H1 (cell line): Measurements from ENCODE around the gene PSMF1. TPM values are rescaled to one million over a fixed set of nuclear protein-coding genes. Genes with fewer than 3 reads are reported as not detected.
A peak's percentile ranks its signal among the peaks of the same experiment; 100 is the strongest.

Source experiments
- CTCF ChIA-PET: fragments of 300-600 bp; sonication (Branson Sonifier 250); formaldehyde crosslinking; loops from one replicate; lab custom pipeline; 2021; ENCODE audit not compliant: partially characterized antibody; lab: Charles Lee
- POLR2A ChIA-PET: fragments of 300-600 bp; sonication (Branson Sonifier 250); formaldehyde crosslinking; loops from one replicate; lab custom pipeline; 2021; ENCODE audit warnings: inconsistent platforms; ENCODE audit not compliant: partially characterized antibody; lab: Charles Lee
- DNase-seq, 2 experiments: peaks; one replicate each; pipeline versions ENCODE4 v3.0.0 to v3.0.0-alpha.2; 2010 to 2022; ENCODE audit warnings: low spot score in 2 of 2, low read depth in 1 of 2, mixed read lengths in 1 of 2
- FAIRE-seq: peaks from 2 replicates; lab custom pipeline; 2011; peaks lifted over from hg19 to GRCh38; lab: Jason Lieb, UNC
- H2AFZ ChIP-seq: 2 replicates; pipeline ENCODE4 v1.8.1; 2012; ENCODE audit warnings: low read length, inconsistent platforms
- H2AK5ac ChIP-seq: 2 replicates; pipeline ENCODE4 v1.6.1; 2013; ENCODE audit warnings: low read depth, low read length
- H2BK120ac ChIP-seq: replicated peaks from 2 replicates; pipeline ENCODE3; 2013; ENCODE audit warnings: low read depth, low read length, inconsistent platforms
- H2BK12ac ChIP-seq: 2 replicates; pipeline ENCODE4 v1.6.1; 2013; ENCODE audit warnings: low read depth, low read length
- H2BK15ac ChIP-seq: 2 replicates; pipeline ENCODE4 v1.6.1; 2013; ENCODE audit warnings: low read length
- H2BK20ac ChIP-seq: 2 replicates; pipeline ENCODE4 v1.6.1; 2013; ENCODE audit warnings: low read length
- H2BK5ac ChIP-seq: 2 replicates; pipeline ENCODE4 v1.6.1; 2013; ENCODE audit warnings: low read depth, low read length
- H3K14ac ChIP-seq: 2 replicates; pipeline ENCODE4 v1.6.1; 2013; ENCODE audit warnings: inconsistent platforms; ENCODE audit not compliant: insufficient read length
- H3K18ac ChIP-seq: 2 replicates; pipeline ENCODE4 v1.6.1; 2013; ENCODE audit warnings: low read length; ENCODE audit errors: extremely low read depth
- H3K23ac ChIP-seq: 2 replicates; pipeline ENCODE4 v1.6.1; 2013; ENCODE audit warnings: inconsistent platforms; ENCODE audit not compliant: insufficient read length
- H3K23me2 ChIP-seq: 2 replicates; pipeline ENCODE4 v1.6.1; 2013; ENCODE audit warnings: low read depth, low read length
- H3K27ac ChIP-seq: 2 replicates; pipeline ENCODE4 v1.6.1; 2011; ENCODE audit warnings: low read depth, low read length, inconsistent platforms
- H3K27me3 ChIP-seq, 4 experiments: replicated peaks in 1 of 4; 1 replicate in 1 of 4; 2 replicates in 3 of 4; pipeline versions ENCODE4 v1.6.1 to v1.8.1; 2011 to 2013; ENCODE audit warnings: low read length in 3 of 4, mild to moderate bottlenecking in 3 of 4, inconsistent platforms in 2 of 4, mixed read lengths in 2 of 4, moderate library complexity in 1 of 4; ENCODE audit not compliant: control insufficient read depth in 3 of 4, insufficient read depth in 3 of 4; ENCODE audit errors: extremely low read depth in 1 of 4
- H3K36me3 ChIP-seq, 4 experiments: 2 replicates each; pipeline versions ENCODE4 v1.6.1 to v1.8.1; 2011 to 2013; ENCODE audit warnings: mild to moderate bottlenecking in 4 of 4, low read length in 3 of 4, moderate library complexity in 2 of 4, control low read depth in 1 of 4, inconsistent platforms in 1 of 4; ENCODE audit not compliant: insufficient read depth in 4 of 4, control insufficient read depth in 2 of 4
- H3K4ac ChIP-seq: replicated peaks from 2 replicates; pipeline ENCODE3; 2013; ENCODE audit warnings: low read length, low read depth, mixed read lengths, inconsistent platforms; ENCODE audit not compliant: insufficient read length
- H3K4me1 ChIP-seq, 4 experiments: replicated peaks in 1 of 4; 1 replicate in 1 of 4; 2 replicates in 3 of 4; pipeline versions ENCODE4 v1.6.1 to v1.8.1; 2011 to 2013; ENCODE audit warnings: low read length in 3 of 4, inconsistent platforms in 2 of 4, mixed read lengths in 1 of 4; ENCODE audit not compliant: insufficient read depth in 4 of 4, control insufficient read depth in 3 of 4
- H3K4me2 ChIP-seq, 2 experiments: 2 replicates each; pipeline versions ENCODE4 v1.6.1 to v1.8.1; 2011 to 2013; ENCODE audit warnings: low read depth in 2 of 2, low read length in 2 of 2, control low read depth in 1 of 2, inconsistent platforms in 1 of 2, mild to moderate bottlenecking in 1 of 2; ENCODE audit not compliant: insufficient read depth in 1 of 2
- H3K4me3 ChIP-seq, 4 experiments: fragments of 200-600, 300-600 bp in 1 of 4; sonication (generic), shearing (Covaris generic), sonication (Bioruptor Twin) in 1 of 4; 2 replicates each; pipeline versions ENCODE4 v1.5.1 to v1.8.1; 2011 to 2016; ENCODE audit warnings: low read length in 4 of 4, low read depth in 3 of 4, control low read depth in 2 of 4, inconsistent platforms in 2 of 4, mild to moderate bottlenecking in 2 of 4, mixed read lengths in 1 of 4, moderate library complexity in 1 of 4; ENCODE audit not compliant: insufficient read depth in 2 of 4; ENCODE audit errors: extremely low read depth in 1 of 4
- H3K56ac ChIP-seq: replicated peaks from 2 replicates; pipeline ENCODE3; 2013; ENCODE audit warnings: low read depth, mild to moderate bottlenecking, mixed read lengths, low read length, inconsistent platforms; ENCODE audit not compliant: insufficient read length
- H3K79me1 ChIP-seq: 2 replicates; pipeline ENCODE4 v1.6.1; 2013; ENCODE audit warnings: low read depth, low read length, control low read depth
- H3K79me2 ChIP-seq, 2 experiments: 2 replicates each; pipeline versions ENCODE4 v1.6.1 to v1.8.1; 2012 to 2013; ENCODE audit warnings: low read length in 2 of 2, mild to moderate bottlenecking in 2 of 2, inconsistent platforms in 1 of 2; ENCODE audit not compliant: insufficient read depth in 2 of 2, control insufficient read depth in 1 of 2
- H3K9ac ChIP-seq, 4 experiments: replicated peaks in 1 of 4; 1 replicate in 1 of 4; 2 replicates in 3 of 4; pipeline versions ENCODE4 v1.6.1 to v1.8.1; 2011 to 2013; ENCODE audit warnings: low read depth in 3 of 4, low read length in 3 of 4, control low read depth in 2 of 4, mild to moderate bottlenecking in 2 of 4, moderate library complexity in 2 of 4, inconsistent platforms in 1 of 4; ENCODE audit errors: extremely low read depth in 1 of 4
- H3K9me3 ChIP-seq, 2 experiments: 2 replicates each; pipeline versions ENCODE4 v1.6.1 to v1.8.1; 2012 to 2013; ENCODE audit warnings: mild to moderate bottlenecking in 2 of 2, moderate library complexity in 2 of 2, control low read depth in 1 of 2, inconsistent platforms in 1 of 2, low read depth in 1 of 2, low read length in 1 of 2, mixed read lengths in 1 of 2; ENCODE audit not compliant: insufficient read depth in 2 of 2
- H4K20me1 ChIP-seq, 2 experiments: replicated peaks in 1 of 2; 2 replicates each; pipeline versions ENCODE3 to v1.8.1; 2011 to 2013; ENCODE audit warnings: inconsistent platforms in 2 of 2, low read length in 2 of 2, mild to moderate bottlenecking in 1 of 2; ENCODE audit not compliant: insufficient read depth in 2 of 2, control insufficient read depth in 1 of 2
- H4K5ac ChIP-seq: 2 replicates; pipeline ENCODE4 v1.6.1; 2013; ENCODE audit warnings: low read length, low read depth, mixed read lengths, inconsistent platforms; ENCODE audit not compliant: insufficient read length
- H4K8ac ChIP-seq: 2 replicates; pipeline ENCODE4 v1.8.0; 2013; ENCODE audit warnings: mild to moderate bottlenecking, moderate library complexity, low read length, inconsistent platforms; ENCODE audit not compliant: insufficient read depth; ENCODE audit errors: extremely low read depth
- H4K91ac ChIP-seq: replicated peaks from 2 replicates; pipeline ENCODE3; 2013; ENCODE audit warnings: low read length, mixed read lengths, inconsistent platforms; ENCODE audit not compliant: insufficient read length
- FOSL1 ChIP-seq: IDR thresholded peaks from 2 replicates; pipeline ENCODE4 v1.6.1; 2011; ENCODE audit warnings: mild to moderate bottlenecking, low read depth, low read length, moderate library complexity; ENCODE audit not compliant: insufficient read depth
- RAD21 ChIP-seq, 2 experiments: IDR thresholded peaks in 1 of 2; conservative IDR thresholded peaks in 1 of 2; 2 replicates each; pipeline ENCODE4 v1.6.1; 2011; ENCODE audit warnings: low read depth in 2 of 2, low read length in 2 of 2, improper control_type of control experiment in 1 of 2, inconsistent platforms in 1 of 2, mild to moderate bottlenecking in 1 of 2, moderate library complexity in 1 of 2
- SIN3A ChIP-seq, 2 experiments: IDR thresholded peaks in 1 of 2; conservative IDR thresholded peaks in 1 of 2; 2 replicates each; pipeline ENCODE4 v1.6.1; 2011 to 2012; ENCODE audit warnings: low read length in 2 of 2, improper control_type of control experiment in 1 of 2, low read depth in 1 of 2, mild to moderate bottlenecking in 1 of 2
- SP1 ChIP-seq: IDR thresholded peaks from 2 replicates; pipeline ENCODE4 v1.6.1; 2011; ENCODE audit warnings: low read depth, low read length
- SUZ12 ChIP-seq: fragments of 200-600 bp; sonication (generic); IDR thresholded peaks from 2 replicates; pipeline ENCODE4 v1.6.1; 2012; ENCODE audit warnings: mild to moderate bottlenecking, inconsistent platforms, low read length, moderate library complexity, mixed read lengths
- WGBS, 2 experiments: shearing (Covaris generic) in 1 of 2; methylation state at CpG; one replicate each; pipeline versions ENCODE4 v1.1.6 to v1.1.7; 2013 to 2015; ENCODE audit warnings: low lambda C conversion rate in 2 of 2, mixed read lengths in 2 of 2, inconsistent platforms in 1 of 2, low coverage in 1 of 2, missing lambda C conversion rate in 1 of 2; ENCODE audit not compliant: insufficient replicate concordance in 2 of 2, insufficient coverage in 1 of 2, insufficient read length in 1 of 2; ENCODE audit errors: extremely low coverage in 1 of 2, missing lambda C conversion rate in 1 of 2; 5-methylcytosine and 5-hydroxymethylcytosine counted together
- polyA plus RNA-seq, 7 experiments: library from polyadenylated mRNA; depleted of rRNA in 3 of 7; stranded (reverse) in 5 of 7; unstranded in 2 of 7; fragments of >200 nt in 5 of 7; fragments of 200-250 nt in 2 of 7; gene quantifications; 1 replicate in 5 of 7; 2 replicates in 1 of 7; 4 replicates in 1 of 7; pipeline versions ENCODE4 v1.2.1 to v1.2.3, GENCODE V29; 2011 to 2013; ENCODE audit warnings: missing spikeins in 2 of 7, mixed read lengths in 2 of 7
- total RNA-seq: library from RNA; stranded (reverse); fragmentation: NEBNext Ultra II Directional; extraction: Animal tissue kit (Norgen Biotek cat#: 25700); gene quantifications from 2 replicates; pipeline ENCODE4 v1.2.1, GENCODE V29; 2021

The PSMF1 gene
- total and polyA plus RNA-seq, 2 of the 8 experiments (the other 6 are each of a cell fraction or from before 2014, with no cell fraction given), result 106 to 159 TPM

GRCh38 chr20:1171461-1172093 lies 53.2 kb downstream of the PSMF1 start:
- H3K56ac ChIP-seq, result no peak overlapping the region
- no peak overlapping the region for H3K18ac ChIP-seq
- 81% methylated on average over 4 of the region's 4 CpGs; no CpG with 5 or more reads in 1 of the 2 experiments for WGBS, 2 experiments
- H4K8ac ChIP-seq, result no peak overlapping the region
- no peaks in the 10 kb centered on the region for H3K27me3 ChIP-seq
- no peak overlapping the region for H2BK15ac ChIP-seq
- H3K9me3 ChIP-seq, result no peaks in the 10 kb centered on the region
- H4K5ac ChIP-seq, result no peak overlapping the region
- no peak for FAIRE-seq
- H2AFZ ChIP-seq, result no peak overlapping the region
- peaks cover 2% of the 10 kb centered on the region for H3K79me1 ChIP-seq
- H3K23ac ChIP-seq, result no peak overlapping the region
- H2BK12ac ChIP-seq, result no peak overlapping the region
- H3K4ac ChIP-seq, result no peak overlapping the region
- H4K20me1 ChIP-seq, result peaks cover 4 to 24% of the 10 kb centered on the region in 2 experiments
- H2BK20ac ChIP-seq, result no peak overlapping the region
- H2AK5ac ChIP-seq, result no peak overlapping the region
- no peak overlapping the region for H4K91ac ChIP-seq
- no peak overlapping the region for H3K4me3 ChIP-seq
- H3K36me3 ChIP-seq, result peaks cover 4 to 22% (median 17%) of the 10 kb centered on the region in 4 experiments; a peak in 6 of 8 replicates
- peak in 1 of 2 experiments; percentile 84 for DNase-seq
- no peak overlapping the region for H3K27ac ChIP-seq
- no peaks in the 10 kb centered on the region for H3K23me2 ChIP-seq
- CTCF ChIA-PET, result interaction anchor here (1.1 to 3.0 kb wide), 4 partner anchors 12 to 198 kb away, joined by 3 to 27 read pairs (median 8); partner anchors contain the start of gene TMEM74B
- no peak overlapping the region for H3K14ac ChIP-seq
- H3K4me2 ChIP-seq, result no peak overlapping the region
- TF ChIP-seq SIN3A (conservative IDR thresholded peaks at IDR 0.05 in 1 of 2, IDR thresholded peaks at IDR 0.05 in 1 of 2; ENCODE audit: low read depth in 1 of 2, low read length in 2 of 2), result peak; percentile 40 to 82; a peak in 2 of 4 replicates
- no peak for TF ChIP-seq SP1
- no peak for TF ChIP-seq SUZ12
- TF ChIP-seq RAD21 (IDR thresholded peaks at IDR 0.05 in 1 of 2, conservative IDR thresholded peaks at IDR 0.05 in 1 of 2; ENCODE audit: low read depth in 2 of 2, low read length in 2 of 2), result no peak
- TF ChIP-seq FOSL1, result no peak
- H2BK120ac ChIP-seq, result no peak overlapping the region
- POLR2A ChIA-PET, result interaction anchor here (0.7 to 2.3 kb wide), 5 partner anchors 8 to 69 kb away, joined by 3 to 8 read pairs (median 3); no protein-coding TSS in a partner anchor
- H3K79me2 ChIP-seq, result no peaks in the 10 kb centered on the region
- H2BK5ac ChIP-seq, result no peak overlapping the region
- H3K9ac ChIP-seq, result no peak overlapping the region
- H3K4me1 ChIP-seq, result no peaks in the 10 kb centered on the region
